OCI-LY1 (cell line): ENCODE data around the gene TSEN54.

Experiments used
- EZH2 ChIP-seq: fragments of 200-600 bp; sonication (generic), shearing (Covaris generic); IDR thresholded peaks from 2 replicates; pipeline ENCODE4 v1.8.0; 2017; ENCODE audit warnings: borderline replicate concordance, mixed run types, mild to moderate bottlenecking, antibody characterized with exemption, low read length, moderate library complexity, mixed read lengths
- TF ChIP-seq, protein P1 (sequence below): fragments of 200-600 bp; sonication (generic), shearing (Covaris generic); IDR thresholded peaks from 2 replicates; pipeline ENCODE4 v1.5.1; 2017; ENCODE audit warnings: mild to moderate bottlenecking, antibody characterized with exemption, low read length, moderate library complexity, mixed read lengths

DNA sequence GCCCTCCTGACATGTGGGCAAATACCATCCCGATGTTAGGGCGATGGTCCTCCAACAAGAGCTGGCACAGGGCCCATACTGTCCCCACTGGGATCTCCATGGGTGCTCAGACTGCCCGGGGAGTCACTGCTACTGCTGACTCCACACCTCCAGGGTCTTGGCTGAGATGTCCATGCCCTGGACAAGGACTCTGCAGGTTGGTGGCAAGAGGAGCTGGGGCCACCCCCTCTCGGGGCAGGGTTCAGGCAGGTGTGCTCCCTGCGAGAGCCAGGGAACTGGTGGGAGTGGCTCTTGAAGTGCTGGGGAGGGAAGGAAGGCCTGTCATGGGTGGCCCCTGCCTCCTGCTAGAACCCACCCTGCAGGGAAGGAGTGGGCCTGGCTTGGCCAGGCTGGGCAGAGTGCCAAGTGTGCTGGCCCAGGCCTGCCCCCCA is 7.4 kb upstream of the TSEN54 start:
- TF ChIP-seq, protein P1, sequence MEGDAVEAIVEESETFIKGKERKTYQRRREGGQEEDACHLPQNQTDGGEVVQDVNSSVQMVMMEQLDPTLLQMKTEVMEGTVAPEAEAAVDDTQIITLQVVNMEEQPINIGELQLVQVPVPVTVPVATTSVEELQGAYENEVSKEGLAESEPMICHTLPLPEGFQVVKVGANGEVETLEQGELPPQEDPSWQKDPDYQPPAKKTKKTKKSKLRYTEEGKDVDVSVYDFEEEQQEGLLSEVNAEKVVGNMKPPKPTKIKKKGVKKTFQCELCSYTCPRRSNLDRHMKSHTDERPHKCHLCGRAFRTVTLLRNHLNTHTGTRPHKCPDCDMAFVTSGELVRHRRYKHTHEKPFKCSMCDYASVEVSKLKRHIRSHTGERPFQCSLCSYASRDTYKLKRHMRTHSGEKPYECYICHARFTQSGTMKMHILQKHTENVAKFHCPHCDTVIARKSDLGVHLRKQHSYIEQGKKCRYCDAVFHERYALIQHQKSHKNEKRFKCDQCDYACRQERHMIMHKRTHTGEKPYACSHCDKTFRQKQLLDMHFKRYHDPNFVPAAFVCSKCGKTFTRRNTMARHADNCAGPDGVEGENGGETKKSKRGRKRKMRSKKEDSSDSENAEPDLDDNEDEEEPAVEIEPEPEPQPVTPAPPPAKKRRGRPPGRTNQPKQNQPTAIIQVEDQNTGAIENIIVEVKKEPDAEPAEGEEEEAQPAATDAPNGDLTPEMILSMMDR: no peak
- TF ChIP-seq EZH2: no peak
